NOMO-1 treated with dmso at 0.1 percent for 144 hours (cell line): ENCODE measurements around the gene DSCAML1.
"Not testable (repeated sequence)": the region's sequence is repeated elsewhere in the genome, so short reads cannot be mapped to it uniquely, and the experiment has no call there.

Experiments used
- DNase-seq: peaks from one replicate; lab custom pipeline; 2025; ENCODE audit not compliant: unreplicated experiment; lab: John Stamatoyannopoulos, UW

Gene DSCAML1

GRCh38 chr11:117459123-117459978, 337.7 kb downstream of the DSCAML1 start:
- DNase-seq = no peak

GRCh38 chr11:117458275-117459122, 338.5 kb downstream of the DSCAML1 start:
- DNase-seq = no peak

GRCh38 chr11:117457835-117458234, 339.2 kb downstream of the DSCAML1 start:
- no peak for DNase-seq

- DNase-seq = no peak
Observed at GRCh38 chr11:117457031-117457785, 339.8 kb downstream of the DSCAML1 start.

- DNase-seq = not testable (repeated sequence)
Observed at GRCh38 chr11:117456721-117457029, 340.3 kb downstream of the DSCAML1 start.

- DNase-seq = no peak
Observed at GRCh38 chr11:117456027-117456720, 340.8 kb downstream of the DSCAML1 start.

- DNase-seq = no peak
Observed at GRCh38 chr11:117454564-117454917, 342.5 kb downstream of the DSCAML1 start.

GRCh38 chr11:117453886-117454563, 343.0 kb downstream of the DSCAML1 start:
- DNase-seq = no peak

GRCh38 chr11:117449111-117449693, 347.8 kb downstream of the DSCAML1 start:
- DNase-seq = no peak

GRCh38 chr11:117444711-117445658, 352.0 kb downstream of the DSCAML1 start:
- no peak for DNase-seq

- DNase-seq = no peak
Observed at GRCh38 chr11:117444256-117444655, 352.8 kb downstream of the DSCAML1 start.

- no peak for DNase-seq
Observed at GRCh38 chr11:117443266-117444186, 353.5 kb downstream of the DSCAML1 start.

GRCh38 chr11:117442869-117443239, 354.2 kb downstream of the DSCAML1 start:
- DNase-seq = no peak

GRCh38 chr11:117442049-117442868, 354.8 kb downstream of the DSCAML1 start:
- no peak for DNase-seq

GRCh38 chr11:117441146-117441975, 355.7 kb downstream of the DSCAML1 start:
- no peak for DNase-seq

- DNase-seq = no peak
Observed at GRCh38 chr11:117440258-117440657, 356.8 kb downstream of the DSCAML1 start.
